Effector memory CD4-positive, alpha-beta T cell (primary cell): ENCODE data around the gene USP7.
"Not testable (repeated sequence)": the region's sequence is repeated elsewhere in the genome, so short reads cannot be mapped to it uniquely, and the experiment has no call there.

Source experiments
- DNase-seq, 3 donors: peaks; one replicate each; pipeline ENCODE4 v3.0.0-alpha.2; 2020
- H3K27ac ChIP-seq: 2 replicates; pipeline ENCODE4 v1.7.0; 2013; ENCODE audit warnings: mild to moderate bottlenecking, low read length, moderate library complexity; ENCODE audit not compliant: insufficient read depth, poor library complexity, severe bottlenecking
- H3K27me3 ChIP-seq: replicated peaks from 2 replicates; pipeline ENCODE4 v1.7.0; 2013; ENCODE audit warnings: mild to moderate bottlenecking, low read length; ENCODE audit not compliant: insufficient read depth, control insufficient read depth, poor library complexity, severe bottlenecking
- H3K36me3 ChIP-seq: 2 replicates; pipeline ENCODE4 v1.7.0; 2013; ENCODE audit warnings: mild to moderate bottlenecking, low read length, moderate library complexity; ENCODE audit not compliant: control insufficient read depth, insufficient read depth
- H3K4me1 ChIP-seq: 2 replicates; pipeline ENCODE4 v1.7.0; 2013; ENCODE audit warnings: low read length, mild to moderate bottlenecking; ENCODE audit not compliant: control insufficient read depth, insufficient read depth, poor library complexity, severe bottlenecking
- H3K4me3 ChIP-seq: 2 replicates; pipeline ENCODE4 v1.7.0; 2013; ENCODE audit warnings: low read length, low read depth, mild to moderate bottlenecking; ENCODE audit not compliant: insufficient read depth, poor library complexity, severe bottlenecking
- H3K9me3 ChIP-seq: 2 replicates; pipeline ENCODE4 v1.7.0; 2013; ENCODE audit warnings: mild to moderate bottlenecking, low read length, moderate library complexity; ENCODE audit not compliant: control insufficient read depth

The USP7 gene

DNA sequence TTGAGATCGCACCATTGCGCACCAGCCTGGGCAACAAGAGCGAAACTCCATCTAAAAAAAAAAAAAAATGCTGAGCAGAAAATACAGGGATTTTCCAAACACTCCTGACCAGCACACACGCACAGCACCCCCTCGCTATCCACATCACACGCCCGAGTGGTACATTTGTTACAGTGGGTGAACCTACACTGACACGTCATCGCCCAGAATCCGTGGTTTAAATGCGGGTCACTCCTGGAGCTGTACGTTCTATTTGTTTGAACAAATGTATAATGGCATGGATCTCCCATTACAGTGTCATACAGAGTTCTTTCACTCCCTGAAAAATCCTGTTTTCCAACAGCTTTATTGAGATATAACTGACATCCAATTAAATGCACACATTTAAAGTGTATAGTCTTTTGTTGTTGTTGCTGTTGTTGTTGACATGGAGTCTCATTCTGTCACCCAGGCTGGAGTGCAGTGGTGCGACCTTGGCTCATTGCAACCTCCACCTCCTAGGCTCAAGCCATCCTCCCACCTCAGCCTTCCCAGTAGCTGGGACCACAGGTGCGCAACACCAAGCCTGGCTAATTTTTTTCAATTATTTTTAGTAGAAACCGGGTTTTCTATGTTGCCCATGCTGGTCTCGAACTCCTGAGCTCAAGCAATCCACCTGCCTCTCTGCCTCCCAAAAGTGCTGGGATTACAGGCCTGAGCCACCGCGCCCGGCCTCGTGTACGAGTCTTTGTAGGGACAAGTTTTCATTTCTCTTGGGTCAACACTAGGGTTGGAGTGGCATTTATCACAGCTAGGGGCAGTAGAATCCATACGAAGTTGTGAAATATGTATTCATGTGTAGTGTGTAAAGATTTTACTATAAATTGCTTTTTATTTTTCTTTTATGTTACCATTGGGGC lies 90.5 kb downstream of the USP7 start:
- Histone ChIP-seq H3K27ac (no peak overlapping the region), H3K4me1 (peaks cover 2% of the 10 kb centered on the region), H3K27me3 (no peaks in the 10 kb centered on the region), H3K36me3 (no peaks in the 10 kb centered on the region), H3K9me3 (no peaks in the 10 kb centered on the region), H3K4me3 (no peak overlapping the region)
- DNase-seq = no peak

DNA sequence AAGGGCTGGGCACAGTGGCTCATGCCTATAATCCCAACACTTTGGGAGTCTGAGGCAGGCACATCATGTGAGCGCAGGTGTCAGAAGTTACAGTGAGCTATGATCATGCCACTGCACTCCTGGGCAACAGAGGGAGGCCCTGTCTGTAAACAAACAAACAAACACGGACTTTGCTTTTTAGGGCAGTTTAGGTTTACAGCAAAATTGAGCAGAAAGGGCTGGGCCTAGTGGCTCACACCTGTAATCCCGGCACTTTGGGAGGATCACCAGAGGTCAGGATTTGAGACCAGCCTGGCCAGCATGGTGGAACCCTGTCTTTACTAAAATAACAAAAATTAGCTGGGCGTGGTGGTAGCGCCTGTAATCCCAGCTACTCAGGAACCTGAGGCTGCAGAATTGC lies 91.6 kb downstream of the USP7 start:
- no peaks in the 10 kb centered on the region for H3K9me3 ChIP-seq
- no peak for DNase-seq
- no peak overlapping the region for H3K27ac ChIP-seq
- peaks cover 11% of the 10 kb centered on the region for H3K4me1 ChIP-seq
- H3K36me3 ChIP-seq = no peaks in the 10 kb centered on the region
- H3K4me3 ChIP-seq = no peak overlapping the region
- H3K27me3 ChIP-seq = no peaks in the 10 kb centered on the region

GRCh38 chr16:8869988-8870241 lies 93.8 kb downstream of the USP7 start:
- not testable (repeated sequence) for DNase-seq, H3K27me3 ChIP-seq, H3K27ac ChIP-seq, H3K36me3 ChIP-seq, H3K4me3 ChIP-seq, H3K9me3 ChIP-seq
- H3K4me1 ChIP-seq = peaks cover 14% of the 10 kb centered on the region

DNA sequence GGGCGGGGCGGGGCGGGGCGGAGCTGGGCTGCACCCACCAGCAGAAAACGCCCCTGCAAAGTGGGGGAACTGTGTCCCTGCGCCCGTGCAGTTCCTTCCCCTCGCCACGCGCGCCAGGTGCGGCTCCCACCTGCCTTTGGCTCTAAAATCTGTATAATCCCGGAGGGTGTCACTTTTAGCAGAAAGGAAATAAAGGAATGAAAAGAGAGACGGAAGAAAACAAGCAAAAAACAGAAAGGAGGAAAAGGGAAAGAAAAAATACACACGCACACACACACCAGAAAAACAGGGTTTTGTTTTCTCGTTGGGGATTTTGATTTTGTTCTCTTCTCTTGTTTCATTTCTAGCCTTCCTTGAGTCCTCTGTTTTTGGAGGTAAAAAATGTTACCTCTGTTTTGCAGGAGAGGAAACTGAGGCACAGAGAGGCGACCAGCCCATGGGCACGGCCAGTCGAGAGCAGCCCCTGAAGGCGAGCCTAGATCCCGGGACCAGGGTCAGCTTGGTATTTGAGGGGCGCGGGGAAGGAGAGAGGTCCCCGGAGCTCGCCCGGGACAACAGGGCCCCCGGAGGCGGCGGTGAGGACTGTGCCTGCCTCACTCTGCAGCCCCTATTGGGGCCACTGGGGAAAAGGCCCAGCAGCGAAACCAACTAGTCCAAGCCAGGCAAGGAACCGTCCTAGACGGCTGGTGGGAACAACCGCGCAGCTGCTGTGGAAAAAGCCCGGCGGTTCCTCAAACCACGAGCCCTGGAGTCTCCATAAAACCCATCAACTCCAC lies 94.3 kb downstream of the USP7 start:
- Histone ChIP-seq H3K27ac (no peak overlapping the region), H3K4me1 (peaks cover 14% of the 10 kb centered on the region), H3K36me3 (no peaks in the 10 kb centered on the region), H3K9me3 (no peaks in the 10 kb centered on the region), H3K27me3 (no peaks in the 10 kb centered on the region), H3K4me3 (no peak overlapping the region)
- DNase-seq = no peak

DNA sequence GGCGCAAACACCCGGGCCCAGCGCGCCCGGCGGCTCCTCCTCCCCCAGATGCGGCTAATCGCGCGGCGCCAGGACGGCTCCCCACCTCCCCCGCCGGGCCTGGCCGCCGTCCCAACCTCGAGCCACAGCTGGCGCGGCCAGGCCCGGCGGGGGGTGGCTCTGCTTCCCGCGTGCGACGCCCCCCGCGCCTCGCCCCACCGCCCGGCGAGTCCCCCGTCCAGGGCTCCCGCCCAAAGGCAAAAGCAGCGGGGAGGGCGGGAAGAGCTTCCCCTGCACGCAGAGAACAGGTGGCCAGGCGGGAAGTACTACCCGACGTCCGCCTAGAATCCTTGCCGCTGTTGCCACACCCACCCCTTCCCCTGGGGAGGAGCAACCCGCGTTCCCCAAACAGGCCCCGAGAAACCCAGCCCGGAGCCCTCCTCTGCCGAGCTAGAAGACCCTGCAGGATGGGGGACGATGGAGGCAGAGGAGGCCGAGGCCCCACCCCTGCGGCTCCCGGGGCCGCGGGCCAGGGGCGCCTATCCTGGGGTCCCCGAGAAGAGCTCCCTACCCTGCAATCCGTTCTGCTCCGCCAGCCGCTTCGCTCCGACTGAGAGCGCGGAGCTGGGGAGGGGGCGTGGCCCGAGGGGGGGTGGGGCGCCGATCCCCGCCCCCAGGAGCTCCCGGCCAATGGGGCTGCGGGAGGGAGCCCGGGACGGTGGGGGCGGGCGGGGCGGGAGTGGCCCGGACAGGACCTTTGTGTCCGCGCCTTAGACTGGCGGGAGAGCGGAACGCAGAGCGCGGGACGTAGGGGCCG lies 95.1 kb downstream of the USP7 start, which contains the start of gene CARHSP1:
Gene CARHSP1, minus strand, starts transcription at position 591 of the 796 bp plus-strand sequence. CDS start 9,678 bp downstream, outside the sequence.
- H3K9me3 ChIP-seq = no peaks in the 10 kb centered on the region
- no peaks in the 10 kb centered on the region for H3K27me3 ChIP-seq
- peak; percentile 60 to 77 (median 75) for DNase-seq
- H3K4me1 ChIP-seq = peaks cover 14% of the 10 kb centered on the region
- no peaks in the 10 kb centered on the region for H3K36me3 ChIP-seq
- peak within 1 kb of the TSS; percentile 55 for H3K27ac ChIP-seq
- peak within 1 kb of the TSS; percentile 88 for H3K4me3 ChIP-seq

DNA sequence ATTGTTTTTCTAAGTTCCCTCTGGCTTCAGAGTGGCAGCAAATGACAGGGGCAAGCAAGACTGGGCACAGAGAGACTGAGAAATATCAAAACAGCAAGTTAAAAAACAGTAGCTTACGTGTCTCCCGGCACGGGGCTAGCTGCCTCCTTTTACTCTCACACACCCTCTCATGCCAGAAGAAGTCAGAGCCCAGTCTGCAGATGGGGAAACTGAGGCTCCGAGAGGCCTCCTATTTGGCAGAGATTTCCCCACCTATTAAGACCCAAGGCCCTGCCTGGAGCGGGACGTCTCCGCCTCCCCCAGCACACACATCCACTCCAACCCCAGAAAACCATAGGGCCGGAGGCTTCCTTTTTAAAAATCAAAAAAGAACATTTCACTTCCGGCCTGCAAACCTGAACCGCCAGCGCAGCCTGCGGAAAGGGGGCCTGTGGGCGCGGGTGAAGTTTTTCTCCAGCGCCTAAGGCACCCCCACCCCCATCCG lies 95.7 kb downstream of the USP7 start:
- DNase-seq = no peak
- Histone ChIP-seq H3K4me3 (peak overlapping the region; percentile 88), H3K27me3 (no peaks in the 10 kb centered on the region), H3K36me3 (no peaks in the 10 kb centered on the region), H3K27ac (peak overlapping the region; percentile 55), H3K4me1 (peaks cover 14% of the 10 kb centered on the region), H3K9me3 (no peaks in the 10 kb centered on the region)

GRCh38 chr16:8867216-8867931 lies 96.3 kb downstream of the USP7 start:
- Histone ChIP-seq H3K9me3 (no peaks in the 10 kb centered on the region), H3K36me3 (no peaks in the 10 kb centered on the region), H3K27ac (peak overlapping the region; percentile 55), H3K4me3 (peak overlapping the region; percentile 88), H3K4me1 (peaks cover 14% of the 10 kb centered on the region), H3K27me3 (no peaks in the 10 kb centered on the region)
- no peak for DNase-seq

GRCh38 chr16:8866884-8867215 lies 96.9 kb downstream of the USP7 start:
- DNase-seq = no peak
- peak overlapping the region; percentile 55 for H3K27ac ChIP-seq
- peak overlapping the region; percentile 88 for H3K4me3 ChIP-seq
- H3K36me3 ChIP-seq = no peaks in the 10 kb centered on the region
- no peaks in the 10 kb centered on the region for H3K9me3 ChIP-seq
- H3K27me3 ChIP-seq = no peaks in the 10 kb centered on the region
- H3K4me1 ChIP-seq = peaks cover 14% of the 10 kb centered on the region

DNA sequence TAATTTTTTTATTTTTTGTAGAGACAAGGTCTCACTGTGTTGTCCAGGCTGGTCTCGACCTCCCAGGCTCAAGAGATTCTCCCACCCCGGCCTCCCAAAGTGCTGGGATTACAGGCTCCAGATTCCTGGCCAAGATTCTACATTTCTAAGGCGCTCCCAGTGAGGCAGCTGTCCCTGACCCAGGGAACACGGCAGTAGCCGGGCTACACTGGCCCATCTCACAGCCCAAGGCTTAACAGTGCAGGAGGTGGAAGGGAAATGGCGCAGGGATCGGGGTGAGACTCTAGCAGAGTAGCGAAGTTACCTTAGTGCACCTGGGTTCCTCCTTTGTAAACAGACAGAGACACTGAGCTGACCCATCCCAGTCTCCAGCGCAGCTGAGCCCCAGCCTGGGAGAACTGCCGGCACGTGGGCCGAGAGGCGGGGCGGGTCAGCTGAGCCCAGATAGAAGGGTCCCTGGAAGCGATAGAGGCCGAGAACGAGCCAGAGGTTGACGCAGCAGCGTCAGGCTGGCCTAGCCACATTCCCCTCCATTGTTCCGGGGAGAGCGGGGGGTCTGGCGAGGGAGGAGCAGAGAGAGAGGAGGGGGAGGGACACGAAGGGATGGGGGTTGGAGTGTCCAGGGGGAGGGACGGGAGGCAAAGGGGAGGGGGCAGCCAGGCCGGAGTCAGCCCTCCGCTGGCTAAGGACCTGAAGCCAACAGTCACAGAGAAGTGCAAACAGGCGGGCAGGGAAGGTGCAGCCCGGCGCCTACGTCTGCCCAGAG lies 97.4 kb downstream of the USP7 start:
- Histone ChIP-seq H3K4me3 (peak overlapping the region; percentile 88), H3K9me3 (no peaks in the 10 kb centered on the region), H3K4me1 (peaks cover 14% of the 10 kb centered on the region), H3K27me3 (no peaks in the 10 kb centered on the region), H3K27ac (peak overlapping the region; percentile 55), H3K36me3 (no peaks in the 10 kb centered on the region)
- DNase-seq = no peak
